Neutrophil (primary cell): ENCODE results near the gene BEX5.

Source experiments
- H3K27ac ChIP-seq: fragments of 200-600 bp; sonication (generic); 2 replicates; pipeline ENCODE4 v1.5.1; 2016; ENCODE audit warnings: mild to moderate bottlenecking, moderate library complexity
- H3K27me3 ChIP-seq: fragments of 200-600 bp; sonication (generic); 2 replicates; pipeline ENCODE4 v1.6.0; 2016; ENCODE audit warnings: mild to moderate bottlenecking
- H3K36me3 ChIP-seq: fragments of 200-600 bp; sonication (generic); 2 replicates; pipeline ENCODE4 v1.5.1; 2017
- H3K4me1 ChIP-seq, 2 experiments: fragments of 200-600 bp in 1 of 2; sonication (generic) in 1 of 2; 1 replicate in 1 of 2; 2 replicates in 1 of 2; pipeline versions ENCODE4 v1.5.1 to v1.6.1; 2013 to 2016; ENCODE audit warnings: low read depth in 1 of 2, low read length in 1 of 2, mild to moderate bottlenecking in 1 of 2, moderate library complexity in 1 of 2; ENCODE audit not compliant: control insufficient read depth in 1 of 2, insufficient read depth in 1 of 2
- H3K4me3 ChIP-seq, 2 experiments: fragments of 200-600 bp in 1 of 2; sonication (generic) in 1 of 2; 1 replicate in 1 of 2; 2 replicates in 1 of 2; pipeline ENCODE4 v1.5.1; 2013 to 2016; ENCODE audit warnings: low read depth in 1 of 2, low read length in 1 of 2, mild to moderate bottlenecking in 1 of 2, moderate library complexity in 1 of 2
- H3K9me3 ChIP-seq: fragments of 200-600 bp; sonication (generic); 2 replicates; pipeline ENCODE4 v1.5.1; 2016
- TF ChIP-seq, protein P1 (sequence below): fragments of 200-600 bp; sonication (generic); IDR thresholded peaks from 2 replicates; pipeline ENCODE4 v1.5.1; 2016; ENCODE audit warnings: antibody characterized with exemption

BEX5 gene

DNA sequence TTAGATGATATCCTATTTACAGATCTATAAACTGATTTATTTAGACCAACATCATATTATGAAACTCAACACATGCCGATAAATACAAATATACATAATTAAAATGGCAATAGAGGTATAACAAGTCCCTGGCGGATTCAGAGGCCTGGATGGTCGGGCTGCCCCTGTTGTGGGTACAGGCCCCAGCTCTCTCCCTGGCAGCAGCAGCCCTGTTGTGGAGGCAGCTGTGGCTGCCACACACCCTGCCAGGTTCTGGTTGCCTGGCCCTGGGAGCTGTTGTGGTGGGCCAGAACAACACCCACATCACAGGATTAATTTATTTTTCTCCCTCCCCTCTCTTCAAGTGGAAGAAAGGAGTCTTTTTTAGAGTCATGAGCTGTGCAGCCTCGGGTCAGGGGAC is 42.4 kb downstream of the BEX5 start:
- Histone ChIP-seq H3K36me3 (no peaks in the 10 kb centered on the region), H3K27ac (no peak overlapping the region), H3K9me3 (no peaks in the 10 kb centered on the region), H3K4me3 (no peak overlapping the region), H3K27me3 (no peaks in the 10 kb centered on the region), H3K4me1 (no peaks in the 10 kb centered on the region)
- TF ChIP-seq, protein P1, sequence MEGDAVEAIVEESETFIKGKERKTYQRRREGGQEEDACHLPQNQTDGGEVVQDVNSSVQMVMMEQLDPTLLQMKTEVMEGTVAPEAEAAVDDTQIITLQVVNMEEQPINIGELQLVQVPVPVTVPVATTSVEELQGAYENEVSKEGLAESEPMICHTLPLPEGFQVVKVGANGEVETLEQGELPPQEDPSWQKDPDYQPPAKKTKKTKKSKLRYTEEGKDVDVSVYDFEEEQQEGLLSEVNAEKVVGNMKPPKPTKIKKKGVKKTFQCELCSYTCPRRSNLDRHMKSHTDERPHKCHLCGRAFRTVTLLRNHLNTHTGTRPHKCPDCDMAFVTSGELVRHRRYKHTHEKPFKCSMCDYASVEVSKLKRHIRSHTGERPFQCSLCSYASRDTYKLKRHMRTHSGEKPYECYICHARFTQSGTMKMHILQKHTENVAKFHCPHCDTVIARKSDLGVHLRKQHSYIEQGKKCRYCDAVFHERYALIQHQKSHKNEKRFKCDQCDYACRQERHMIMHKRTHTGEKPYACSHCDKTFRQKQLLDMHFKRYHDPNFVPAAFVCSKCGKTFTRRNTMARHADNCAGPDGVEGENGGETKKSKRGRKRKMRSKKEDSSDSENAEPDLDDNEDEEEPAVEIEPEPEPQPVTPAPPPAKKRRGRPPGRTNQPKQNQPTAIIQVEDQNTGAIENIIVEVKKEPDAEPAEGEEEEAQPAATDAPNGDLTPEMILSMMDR: no peak
